Measurements from ENCODE around the gene HOMEZ.
A peak's percentile ranks its signal among the peaks of the same experiment; 100 is the strongest.

HOMEZ gene

DNA sequence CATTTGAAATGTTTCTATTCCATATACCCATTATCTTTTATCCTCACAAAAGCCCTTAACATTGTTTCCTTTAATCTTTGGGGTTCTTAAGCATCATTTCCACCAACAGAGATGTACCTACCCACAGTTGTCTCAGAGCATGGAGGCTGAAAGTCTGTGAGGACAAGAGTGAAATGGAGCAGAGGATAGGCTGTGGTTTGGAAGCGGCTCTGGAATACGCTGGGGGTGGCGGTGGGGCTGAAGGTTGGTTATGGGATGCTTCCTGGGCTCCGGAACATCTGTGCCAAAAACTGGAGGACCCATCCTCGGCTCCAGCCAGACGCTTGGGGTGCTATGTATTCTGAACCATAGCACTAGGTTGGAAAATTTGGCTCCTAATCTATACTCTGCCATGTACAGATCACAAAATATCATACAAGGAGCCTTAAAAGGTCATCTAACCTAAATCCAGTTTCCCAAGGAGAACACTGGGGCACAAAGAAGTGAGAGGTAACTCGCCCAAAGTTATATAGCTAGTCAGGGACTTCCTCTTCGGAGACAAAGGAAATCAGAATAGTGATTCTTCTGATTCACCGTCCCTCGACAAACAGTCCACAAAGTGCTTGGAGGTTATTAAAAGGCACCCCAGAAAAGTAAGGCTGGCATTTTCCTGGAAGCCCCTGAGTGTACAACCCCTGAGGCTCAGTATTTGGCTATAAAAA lies 14.2 kb upstream of the HOMEZ start:
- TF ChIP-seq, protein P1, sequence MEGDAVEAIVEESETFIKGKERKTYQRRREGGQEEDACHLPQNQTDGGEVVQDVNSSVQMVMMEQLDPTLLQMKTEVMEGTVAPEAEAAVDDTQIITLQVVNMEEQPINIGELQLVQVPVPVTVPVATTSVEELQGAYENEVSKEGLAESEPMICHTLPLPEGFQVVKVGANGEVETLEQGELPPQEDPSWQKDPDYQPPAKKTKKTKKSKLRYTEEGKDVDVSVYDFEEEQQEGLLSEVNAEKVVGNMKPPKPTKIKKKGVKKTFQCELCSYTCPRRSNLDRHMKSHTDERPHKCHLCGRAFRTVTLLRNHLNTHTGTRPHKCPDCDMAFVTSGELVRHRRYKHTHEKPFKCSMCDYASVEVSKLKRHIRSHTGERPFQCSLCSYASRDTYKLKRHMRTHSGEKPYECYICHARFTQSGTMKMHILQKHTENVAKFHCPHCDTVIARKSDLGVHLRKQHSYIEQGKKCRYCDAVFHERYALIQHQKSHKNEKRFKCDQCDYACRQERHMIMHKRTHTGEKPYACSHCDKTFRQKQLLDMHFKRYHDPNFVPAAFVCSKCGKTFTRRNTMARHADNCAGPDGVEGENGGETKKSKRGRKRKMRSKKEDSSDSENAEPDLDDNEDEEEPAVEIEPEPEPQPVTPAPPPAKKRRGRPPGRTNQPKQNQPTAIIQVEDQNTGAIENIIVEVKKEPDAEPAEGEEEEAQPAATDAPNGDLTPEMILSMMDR (IDR thresholded peaks at IDR 0.05; ENCODE audit: low read depth, low read length, missing control alignments), result no peak
- peak overlapping the region; percentile 56 for H3K4me3 ChIP-seq (replicated peaks; ENCODE audit: low read depth, low read length)
- no peak for DNase-seq (ENCODE audit: extremely low read depth, low read depth)

DNA sequence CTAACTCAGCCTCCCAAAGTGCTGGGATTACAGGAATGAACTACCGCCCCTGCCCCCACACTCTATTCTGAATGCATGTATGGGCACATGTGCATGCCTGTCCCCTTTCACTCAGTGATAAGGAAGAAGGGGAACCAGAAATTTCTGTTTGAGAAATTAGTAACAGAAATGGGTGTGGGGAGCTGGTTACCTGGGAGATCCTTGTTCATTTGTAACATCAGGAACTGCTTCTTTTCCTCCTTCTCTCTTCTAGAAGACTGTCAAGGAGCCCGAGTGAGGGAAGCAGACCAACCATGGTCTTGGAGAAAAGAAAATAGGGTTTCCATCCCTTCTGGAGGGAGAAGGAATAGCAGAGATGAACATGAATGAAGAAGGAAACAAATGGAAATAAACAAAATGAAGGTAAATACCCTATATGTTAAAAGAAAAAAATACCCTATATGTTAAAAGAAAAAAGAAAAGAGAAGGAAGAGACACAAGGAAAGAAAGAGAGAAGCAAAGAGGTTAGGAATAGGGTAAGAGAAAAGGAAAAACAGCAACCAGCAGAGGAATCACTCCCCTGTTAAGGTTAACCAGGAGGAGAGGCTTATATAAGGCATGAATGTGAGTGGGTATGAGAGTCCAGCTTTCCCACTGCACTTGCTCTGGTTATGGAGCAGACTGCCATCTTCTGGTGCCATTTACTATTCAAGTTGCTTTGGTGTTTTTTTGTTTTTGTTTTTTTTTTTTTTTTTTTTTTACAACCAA lies 13.5 kb upstream of the HOMEZ start:
- no peak overlapping the region for H3K4me3 ChIP-seq (replicated peaks; ENCODE audit: low read depth, low read length)
- no peak for DNase-seq (ENCODE audit: extremely low read depth, low read depth)
- TF ChIP-seq, protein P1 (IDR thresholded peaks at IDR 0.05; ENCODE audit: low read depth, low read length, missing control alignments), result peak; percentile 18

DNA sequence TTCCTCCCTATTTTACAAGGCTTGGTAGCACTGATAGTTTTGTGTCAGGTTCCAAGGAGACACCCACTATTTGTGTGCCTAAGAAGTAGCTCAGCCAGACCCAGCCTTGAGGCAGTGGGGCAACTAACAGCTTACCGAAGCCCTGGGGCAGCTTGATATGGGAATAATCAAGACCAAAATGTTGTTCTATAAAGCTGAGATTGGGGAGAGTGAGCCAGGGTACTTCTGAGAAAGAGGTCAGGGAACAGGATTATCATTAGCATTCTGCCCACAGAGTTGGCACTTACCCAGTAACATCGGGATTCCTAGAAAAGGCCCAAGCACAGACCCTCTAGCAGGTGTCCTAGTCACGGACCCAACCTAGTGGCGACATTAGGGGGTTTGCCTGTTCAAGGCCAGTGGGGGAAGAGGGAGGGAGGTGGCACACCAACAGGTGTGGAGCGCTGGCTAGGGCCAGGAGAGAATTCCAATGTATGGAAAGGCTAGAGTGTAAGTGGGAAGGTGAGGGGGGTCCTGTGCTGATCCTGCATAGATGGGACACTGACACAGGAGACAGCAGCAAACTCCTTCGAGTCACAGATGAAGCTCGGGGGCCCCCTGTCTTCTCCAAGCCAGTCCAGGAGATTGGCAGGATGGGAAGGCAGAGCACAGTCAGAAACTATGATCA lies 11.8 kb upstream of the HOMEZ start:
- TF ChIP-seq, protein P1 (IDR thresholded peaks at IDR 0.05; ENCODE audit: low read depth, low read length, missing control alignments), result no peak
- no peak overlapping the region for H3K4me3 ChIP-seq (replicated peaks; ENCODE audit: low read depth, low read length)
- DNase-seq (ENCODE audit: extremely low read depth, low read depth), result no peak

DNA sequence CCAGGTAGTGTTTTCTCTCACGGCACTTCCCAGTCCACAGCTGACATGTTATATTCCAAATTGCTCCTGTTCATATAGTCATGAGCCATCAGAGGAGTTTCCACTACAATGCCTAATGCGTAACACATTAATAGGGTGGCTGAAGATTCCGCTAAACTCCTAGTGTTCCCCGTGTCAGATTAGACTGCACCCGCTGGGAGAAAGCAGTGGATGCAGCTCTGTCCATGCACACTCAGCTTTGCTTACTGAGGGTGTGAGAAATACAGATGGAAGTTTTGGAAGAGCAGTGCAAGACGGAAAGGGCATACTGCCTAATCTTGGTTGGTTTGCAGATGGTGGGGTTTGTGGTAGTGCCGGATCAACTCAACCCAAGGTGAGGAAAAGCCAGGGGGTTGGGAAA lies 11.2 kb upstream of the HOMEZ start:
- no peak for DNase-seq (ENCODE audit: extremely low read depth, low read depth)
- TF ChIP-seq, protein P1 (IDR thresholded peaks at IDR 0.05; ENCODE audit: low read depth, low read length, missing control alignments), result no peak
- H3K4me3 ChIP-seq (replicated peaks; ENCODE audit: low read depth, low read length), result no peak overlapping the region

DNA sequence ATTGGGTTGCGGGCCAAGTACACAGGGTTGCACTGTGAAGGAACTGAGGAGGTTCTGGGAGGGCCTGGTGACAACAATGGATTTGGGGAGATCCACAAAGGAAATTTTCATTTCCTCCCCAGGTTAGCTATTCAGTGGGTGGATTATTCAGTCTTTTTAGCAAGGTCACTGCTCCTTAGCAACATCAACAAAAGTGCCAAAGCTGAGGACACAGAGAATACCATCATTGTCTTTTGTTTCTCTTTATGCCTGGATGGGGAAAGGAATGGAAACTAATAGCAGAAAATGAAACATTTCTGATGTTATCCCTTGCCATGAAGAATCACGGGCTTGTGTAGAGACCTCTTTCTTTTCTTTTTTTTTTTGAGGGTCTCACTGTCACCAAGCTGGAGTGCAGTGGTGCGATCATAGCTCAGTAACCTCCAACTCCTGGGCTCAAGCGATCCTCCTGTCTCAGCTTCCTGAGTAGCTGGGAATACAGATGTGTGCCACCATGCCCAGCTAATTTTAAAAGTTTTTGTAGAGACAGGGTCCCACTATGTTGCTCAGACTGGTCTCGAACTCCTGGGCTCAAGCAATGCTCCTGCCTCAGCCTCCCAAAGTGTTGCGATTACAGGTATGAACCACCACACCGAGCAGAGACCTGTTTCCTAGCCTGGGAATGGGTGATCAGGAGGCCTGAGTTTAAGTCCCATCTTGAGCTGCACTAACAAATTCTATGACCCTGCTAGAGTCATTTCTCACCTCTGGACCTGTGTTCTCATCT lies 10.3 kb upstream of the HOMEZ start:
- no peak for DNase-seq (ENCODE audit: extremely low read depth, low read depth)
- H3K4me3 ChIP-seq (replicated peaks; ENCODE audit: low read depth, low read length), result no peak overlapping the region
- TF ChIP-seq, protein P1 (IDR thresholded peaks at IDR 0.05; ENCODE audit: low read depth, low read length, missing control alignments), result no peak

DNA sequence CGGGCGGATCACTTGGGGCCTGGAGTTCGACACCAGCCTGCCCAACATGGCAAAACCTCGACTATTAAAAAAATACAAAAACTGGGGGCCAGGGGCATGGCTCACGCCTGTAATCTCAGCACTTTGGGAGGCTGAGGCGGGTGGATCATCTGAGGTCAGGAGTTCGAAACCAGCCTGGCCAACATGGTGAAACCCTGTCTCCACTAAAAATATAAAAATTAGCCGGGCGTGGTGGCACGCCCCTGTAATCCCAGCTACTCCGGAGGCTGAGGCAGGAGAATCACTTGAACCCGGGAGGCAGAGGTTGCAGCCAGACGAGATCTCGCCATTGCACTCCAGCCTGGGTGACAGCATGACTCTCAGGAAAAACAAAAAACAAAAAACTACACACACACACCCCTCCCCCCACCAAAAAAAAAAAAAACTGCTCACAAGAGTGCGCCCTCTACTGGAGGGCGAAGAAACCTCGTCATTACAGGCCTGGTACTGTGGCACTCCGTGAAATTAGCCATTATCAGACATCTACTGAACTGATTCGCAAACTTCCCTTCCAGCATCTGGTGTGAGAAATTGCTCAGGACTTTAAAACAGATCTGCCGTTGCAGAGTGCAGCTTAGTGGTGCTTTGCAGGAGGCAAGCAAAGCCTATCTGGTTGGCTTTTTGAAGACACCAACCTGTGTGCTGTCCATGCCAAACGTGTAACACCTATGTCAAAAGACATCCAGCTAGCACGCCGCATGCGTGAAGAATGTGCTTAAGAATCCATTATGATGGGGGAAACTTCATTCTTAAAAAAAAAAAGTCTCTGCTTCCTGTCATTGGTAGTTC lies 9.0 kb upstream of the HOMEZ start:
- TF ChIP-seq, protein P1 (IDR thresholded peaks at IDR 0.05; ENCODE audit: low read depth, low read length, missing control alignments), result peak; percentile 88
- DNase-seq (ENCODE audit: extremely low read depth, low read depth), result no peak

More for the DNA sequence above, 9.0 kb upstream of the HOMEZ start:
- H3K4me3 ChIP-seq (replicated peaks; ENCODE audit: low read depth, low read length), result no peak overlapping the region

Data from HFF-Myc (cell line).